EH (cell line): Measurements from ENCODE around the gene KCNJ5.

Experiments
- DNase-seq: peaks from one replicate; pipeline ENCODE4 v3.0.0-alpha.2; 2015; ENCODE audit warnings: low read depth

Gene KCNJ5

DNA sequence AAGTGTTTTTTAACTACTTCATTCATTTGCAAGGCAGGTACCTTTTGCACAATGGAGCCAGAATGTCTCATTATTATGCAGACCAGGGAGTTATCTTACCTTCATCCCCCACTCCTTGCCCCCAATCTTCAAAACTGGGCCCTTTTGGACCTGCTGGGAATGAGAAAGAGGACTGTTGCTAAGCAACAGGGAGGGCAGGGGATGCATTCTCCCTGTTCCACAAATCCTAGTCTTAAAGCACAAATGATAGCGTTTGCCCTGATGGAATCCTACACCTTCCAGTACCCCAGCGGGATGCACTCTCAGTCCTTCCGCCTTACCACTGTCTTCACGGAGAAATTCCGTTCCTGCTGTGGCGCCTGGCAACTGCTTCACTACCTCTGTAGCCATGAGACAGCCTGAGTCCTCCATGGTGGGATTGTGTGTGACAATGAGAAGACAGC, 20.0 kb upstream of the KCNJ5 start:
- no peak for DNase-seq

DNA sequence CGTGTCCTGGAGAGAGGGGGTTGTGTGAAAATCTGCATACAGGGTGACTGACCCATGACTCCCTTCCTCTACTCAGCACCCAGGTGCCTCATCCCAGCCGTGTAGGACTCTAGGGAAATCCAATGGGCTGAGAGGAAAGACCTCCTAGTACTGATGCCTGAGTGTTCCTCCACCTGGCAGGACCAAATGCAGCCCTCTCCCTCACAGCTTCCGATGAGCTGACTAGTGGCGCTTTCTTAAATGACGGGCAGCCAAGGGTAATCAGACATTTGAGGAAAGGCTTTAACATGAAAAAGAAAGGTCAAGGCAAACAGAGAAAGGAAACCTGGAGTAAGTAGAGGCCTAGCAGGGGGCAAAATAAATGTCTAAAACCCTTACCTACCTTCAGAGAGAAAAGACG, 19.1 kb upstream of the KCNJ5 start:
- no peak for DNase-seq

- no peak for DNase-seq
These were observed 18.6 kb upstream of the KCNJ5 start for GRCh38 chr11:128872594-128872993.

DNA sequence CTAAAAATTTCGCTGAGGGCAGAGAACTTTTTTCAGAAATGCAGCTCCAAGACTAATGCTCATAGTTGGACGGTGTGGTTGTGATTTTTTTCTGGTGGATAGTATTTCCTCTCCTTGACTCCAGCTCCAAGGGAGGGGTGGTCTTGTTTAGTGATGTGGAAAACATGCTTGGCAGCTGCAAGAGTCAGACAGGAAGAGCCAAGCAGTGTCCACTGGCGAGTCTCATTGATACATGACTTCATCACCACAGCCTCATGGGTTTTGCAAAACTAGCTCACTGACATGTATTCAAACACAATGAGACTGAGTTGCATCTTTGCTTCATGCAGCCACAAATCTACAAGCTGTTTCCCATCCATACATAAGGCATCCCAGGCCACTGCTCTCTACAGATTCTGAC, 16.7 kb upstream of the KCNJ5 start:
- DNase-seq: peak; percentile 33

DNA sequence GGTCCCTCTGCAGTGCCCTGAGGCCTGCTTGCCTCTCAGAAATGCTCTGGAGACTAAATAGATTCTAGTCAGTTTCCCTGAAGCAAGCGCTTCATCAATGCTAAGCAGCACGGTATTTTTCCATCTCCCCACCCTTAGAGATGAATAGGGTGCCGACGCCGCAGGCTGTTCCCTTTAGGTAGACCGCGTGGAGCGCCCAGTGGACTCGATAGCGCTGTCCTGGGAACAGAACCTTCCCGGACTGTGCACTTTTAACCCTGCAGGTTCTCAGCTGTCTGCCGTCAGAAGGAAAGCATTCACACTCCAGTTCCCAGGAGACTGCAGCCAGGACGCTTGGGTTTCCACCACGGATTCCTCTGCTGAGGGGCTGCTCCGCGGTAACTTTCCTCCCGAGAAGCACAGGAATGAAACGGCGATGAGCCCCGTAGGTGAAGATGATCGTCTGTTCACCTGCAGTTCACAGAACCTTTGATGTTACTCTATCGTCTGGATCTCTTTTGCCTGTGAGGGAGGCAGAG, 15.0 kb upstream of the KCNJ5 start:
- DNase-seq: no peak

- DNase-seq: no peak
These were observed 13.4 kb upstream of the KCNJ5 start for GRCh38 chr11:128877726-128878125.

- no peak for DNase-seq
These were observed 12.7 kb upstream of the KCNJ5 start for GRCh38 chr11:128878455-128878854.

GRCh38 chr11:128879817-128880216, 11.3 kb upstream of the KCNJ5 start:
- DNase-seq: no peak

GRCh38 chr11:128881221-128881620, 9.9 kb upstream of the KCNJ5 start:
- no peak for DNase-seq

DNA sequence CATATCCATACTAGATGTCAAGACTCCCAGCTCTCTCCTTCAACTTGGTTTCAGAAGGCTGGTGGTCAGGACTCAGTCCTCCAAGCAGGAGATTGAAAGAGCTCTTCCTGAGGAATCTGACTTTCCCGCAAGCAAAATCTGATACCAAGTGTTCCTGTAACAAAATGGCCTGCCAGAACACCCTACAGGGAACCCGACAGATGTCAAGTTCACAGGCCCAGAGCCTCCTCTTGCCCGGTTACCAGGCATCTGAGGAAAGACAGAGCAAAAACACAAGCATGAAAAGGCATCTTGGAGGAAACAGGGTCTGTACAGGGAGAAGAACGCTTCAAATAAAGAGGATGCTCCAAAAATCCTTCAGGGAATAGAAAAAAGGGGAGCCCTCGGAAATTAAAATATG, 8.7 kb upstream of the KCNJ5 start:
- DNase-seq: no peak

GRCh38 chr11:128884054-128884453, 7.1 kb upstream of the KCNJ5 start:
- no peak for DNase-seq

DNA sequence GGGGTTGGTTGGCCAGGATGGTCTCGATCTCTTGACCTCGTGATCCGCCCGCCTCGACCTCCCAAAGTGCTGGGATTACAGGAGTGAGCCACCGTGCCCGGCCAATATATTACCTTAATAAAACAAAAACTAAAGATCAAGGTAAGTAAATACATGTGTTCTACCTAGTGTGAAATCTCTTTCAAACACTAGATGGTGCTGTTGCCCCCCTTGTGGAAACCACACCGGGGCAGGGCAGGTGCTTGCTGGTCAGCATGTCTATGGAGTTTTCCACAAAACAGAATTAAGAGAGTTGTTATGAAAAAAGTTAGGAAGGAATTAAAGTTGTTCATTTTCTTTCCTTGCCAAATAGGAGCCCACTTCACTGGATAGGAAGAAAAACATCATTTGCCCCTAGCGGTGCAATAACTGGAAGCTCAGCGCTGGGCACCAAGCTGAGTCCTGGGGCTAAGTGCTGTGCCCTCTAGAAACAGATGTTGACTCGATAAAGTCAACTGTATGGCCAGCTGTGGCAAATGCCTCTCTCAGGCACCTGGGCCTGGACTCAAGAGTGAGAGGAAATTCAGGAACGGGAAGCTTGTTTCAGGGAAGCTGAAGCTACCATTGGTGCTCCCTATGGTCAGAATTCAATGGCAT, 6.3 kb upstream of the KCNJ5 start:
- peak; percentile 67 for DNase-seq

DNA sequence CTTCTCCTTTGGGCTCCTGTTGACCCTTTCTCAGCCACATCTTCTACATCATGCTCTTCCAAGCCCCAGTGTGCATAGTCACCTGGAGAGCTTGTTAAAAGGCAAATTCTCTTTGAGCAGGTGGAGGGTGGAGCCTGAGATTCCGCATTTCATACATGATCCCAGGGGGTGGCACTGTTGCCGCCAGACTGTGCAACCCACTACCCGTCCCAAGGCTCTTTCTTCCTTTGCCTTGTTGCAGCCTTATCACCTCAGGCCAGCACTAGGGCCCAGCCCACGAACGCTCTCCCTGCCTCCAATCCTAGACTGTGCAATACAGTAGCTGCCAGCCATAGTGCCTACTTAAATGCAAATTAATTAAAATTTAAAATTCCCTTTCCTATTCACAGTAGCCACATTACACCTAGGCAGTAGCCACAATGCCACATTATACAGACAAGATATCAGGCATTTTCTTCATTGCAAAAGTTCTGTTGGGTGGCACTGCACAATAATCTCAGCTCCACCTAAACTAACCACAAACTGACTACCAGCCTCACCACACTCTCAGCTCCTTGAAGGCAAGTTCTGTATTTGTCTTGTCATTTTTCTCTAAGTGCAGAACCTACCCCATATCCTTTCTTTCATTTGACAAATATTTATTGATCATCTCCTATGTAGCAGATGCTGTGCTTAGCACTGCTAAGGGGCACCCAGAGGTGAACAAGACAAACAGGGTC, 4.6 kb upstream of the KCNJ5 start:
- no peak for DNase-seq

DNA sequence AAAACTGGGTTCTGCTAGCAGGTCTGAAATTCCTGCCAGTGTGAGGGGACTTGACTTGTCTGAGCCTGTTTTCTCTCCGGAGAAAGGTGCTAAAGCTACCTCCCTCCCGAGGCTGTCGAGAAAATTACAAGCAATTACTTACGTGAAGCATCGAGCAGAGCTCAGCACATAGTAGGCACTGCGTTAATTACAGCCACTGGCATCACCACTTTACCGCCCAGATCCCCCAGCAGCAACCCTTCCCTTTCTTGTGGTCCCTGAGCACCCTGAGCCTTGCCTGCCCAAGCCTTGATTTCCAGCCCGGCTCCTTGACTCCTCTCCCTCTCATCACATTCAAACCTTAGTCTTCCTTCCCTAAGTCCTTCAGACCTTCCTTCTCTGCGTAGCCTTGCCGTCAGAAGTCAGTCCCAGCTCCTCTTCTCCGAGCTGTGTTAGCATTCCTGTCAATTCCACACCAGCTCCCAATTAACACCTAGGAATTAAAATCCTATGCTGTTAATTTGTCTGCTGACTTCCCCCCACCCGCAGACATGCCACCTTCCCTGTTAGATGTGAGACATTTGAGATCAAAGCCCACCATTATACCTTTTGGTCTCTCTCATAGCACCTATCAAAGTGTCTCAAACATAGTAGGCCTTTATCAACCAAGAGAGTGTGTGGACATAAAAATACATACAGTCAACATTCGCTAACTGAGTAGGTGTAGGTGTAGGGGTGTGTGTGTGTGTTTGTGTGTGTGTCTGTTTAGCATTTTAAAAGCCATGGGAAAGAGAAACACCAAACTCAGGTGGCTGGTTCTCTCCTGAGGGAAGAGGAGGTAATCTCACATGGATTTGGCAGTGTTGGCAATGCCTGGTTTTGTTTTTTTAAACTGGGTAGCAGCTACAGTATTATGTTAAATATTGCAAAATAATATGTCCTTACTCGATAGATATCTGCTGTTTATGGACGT, 2.8 kb upstream of the KCNJ5 start:
- no peak for DNase-seq

DNA sequence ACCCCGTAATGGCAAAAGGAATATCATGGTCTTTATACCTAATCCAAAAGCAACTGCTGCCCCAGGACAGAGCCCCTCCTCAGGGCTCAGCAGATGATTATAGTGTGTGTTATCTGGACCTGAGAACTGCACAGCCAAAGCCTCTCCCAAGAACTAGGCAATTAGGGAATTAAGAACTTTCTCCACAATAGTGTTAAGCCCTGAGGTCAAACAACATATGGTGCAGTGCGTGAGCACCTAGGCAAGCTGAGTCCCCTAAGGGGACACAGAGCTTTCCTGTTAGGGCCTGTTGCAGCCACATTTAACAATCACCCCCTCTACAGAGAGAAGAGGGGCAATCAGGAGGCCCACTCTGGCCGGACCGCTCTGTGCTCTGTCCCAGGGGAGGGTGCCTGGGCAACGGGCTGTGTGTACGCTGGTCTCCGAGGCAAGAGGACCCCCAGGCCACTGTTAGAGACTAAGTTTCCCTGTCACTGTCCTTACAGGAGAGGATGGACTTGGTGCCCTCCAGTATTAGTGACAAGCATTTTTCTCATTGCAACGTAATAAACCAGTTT, 1.4 kb upstream of the KCNJ5 start:
- no peak for DNase-seq

DNA sequence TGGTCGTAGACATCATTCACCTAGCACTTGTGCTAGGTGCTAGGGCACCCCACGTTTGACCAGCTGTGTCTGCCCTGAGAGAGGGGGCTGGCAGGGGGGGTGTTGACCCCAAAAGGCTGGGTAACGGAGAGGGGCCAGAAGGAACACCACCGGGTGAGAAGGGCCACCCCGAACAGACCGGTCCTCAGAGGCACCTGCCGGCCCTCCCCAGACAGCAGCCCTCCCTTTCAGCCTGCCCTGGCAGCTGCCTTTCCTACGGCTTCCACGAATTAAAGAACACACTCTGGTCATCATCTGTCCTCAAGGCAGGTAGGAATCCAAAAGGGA, 977 bp upstream of the KCNJ5 start:
- DNase-seq: no peak

- DNase-seq: no peak
These were observed 800 bp downstream of the KCNJ5 start for GRCh38 chr11:128891913-128892398.

- DNase-seq: no peak
These were observed 1.9 kb downstream of the KCNJ5 start for GRCh38 chr11:128892866-128893565.

DNA sequence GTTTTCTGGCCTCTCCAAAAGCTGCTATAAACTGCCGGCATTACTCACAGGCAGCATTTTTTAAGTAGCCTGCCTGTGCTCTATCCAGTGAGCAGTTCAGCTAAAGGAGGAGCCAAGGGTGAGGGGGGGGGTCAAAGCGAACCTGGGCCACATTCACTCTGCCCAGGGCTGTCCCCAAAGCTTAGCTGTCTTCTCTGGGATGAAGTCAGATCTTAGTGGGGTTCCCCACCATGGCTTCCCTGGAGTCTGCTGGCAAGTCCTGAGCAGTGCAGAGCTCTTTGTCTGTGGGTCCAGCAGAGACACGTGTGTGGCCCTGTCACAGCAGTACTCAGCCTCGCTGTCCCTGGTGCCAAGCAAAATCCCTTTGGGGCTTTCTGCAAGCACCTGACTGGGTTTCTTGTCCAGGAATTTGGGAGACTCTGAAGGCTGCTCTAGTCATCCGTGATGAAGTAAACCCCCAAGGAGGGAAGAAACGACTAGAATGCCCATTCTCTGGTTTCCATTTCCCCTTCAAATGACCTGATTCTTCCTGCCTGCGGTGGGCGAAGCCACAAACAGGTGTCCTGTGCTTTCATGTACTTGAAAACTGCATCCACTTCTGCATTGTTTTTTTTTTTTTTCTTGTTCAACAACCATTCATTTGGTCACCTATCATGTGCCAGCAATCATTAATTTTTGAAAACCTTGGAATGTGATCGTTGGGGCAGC, 2.6 kb downstream of the KCNJ5 start:
- no peak for DNase-seq

GRCh38 chr11:128894286-128894681, 3.1 kb downstream of the KCNJ5 start:
- DNase-seq: no peak

DNA sequence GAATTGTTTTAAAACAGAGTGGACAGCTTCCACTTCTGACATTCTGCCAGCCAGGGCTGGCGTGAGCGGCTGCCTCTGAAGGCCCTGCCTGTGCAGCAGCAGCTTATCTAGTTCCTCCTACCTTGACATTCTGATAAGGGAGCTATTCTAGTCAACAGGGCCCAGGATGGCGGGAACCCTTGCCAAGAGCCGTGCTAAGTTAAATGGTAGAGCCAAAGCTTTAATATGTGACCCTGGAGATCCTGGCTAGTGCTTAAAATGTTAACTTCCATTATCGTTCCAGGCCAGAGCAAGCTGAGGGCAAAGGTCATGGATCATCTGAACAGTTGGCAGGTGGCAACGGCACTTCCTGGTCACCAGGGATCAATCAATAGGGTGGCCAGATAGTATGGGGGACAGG, 3.5 kb downstream of the KCNJ5 start:
- DNase-seq: no peak
